Esophagus squamous epithelium (tissue), 5 donors: Measurements from ENCODE around the gene DSCAML1. TPM values are rescaled to one million over a fixed set of nuclear protein-coding genes. Genes with fewer than 3 reads are reported as not detected.

ENCODE experiments used
- DNase-seq: peaks from one replicate; lab custom pipeline; 2025; lab: John Stamatoyannopoulos, UW
- H3K27ac ChIP-seq, 4 donors: fragments of 200-600 bp; sonication (generic); one replicate each; pipeline ENCODE4 v1.5.1; 2016 to 2019; ENCODE audit warnings: mild to moderate bottlenecking in 1 of 4
- H3K27me3 ChIP-seq, 4 donors: fragments of 200-600 bp; sonication (generic); 1 replicate in 3 of 4; 2 replicates in 1 of 4; pipeline versions ENCODE4 v1.5.1 to v1.6.0; 2017 to 2021; ENCODE audit warnings: antibody characterized with exemption in 1 of 4
- H3K36me3 ChIP-seq, 3 donors: fragments of 200-600 bp; sonication (generic); one replicate each; pipeline ENCODE4 v1.5.1; 2016 to 2019
- H3K4me1 ChIP-seq, 3 donors: fragments of 200-600 bp; sonication (generic); one replicate each; pipeline ENCODE4 v1.5.1; 2017 to 2019
- H3K4me3 ChIP-seq, 4 donors: fragments of 200-600 bp; sonication (generic); 1 replicate in 3 of 4; 2 replicates in 1 of 4; pipeline ENCODE4 v1.5.1; 2016 to 2019; ENCODE audit warnings: mild to moderate bottlenecking in 2 of 4, moderate library complexity in 1 of 4
- H3K9me3 ChIP-seq, 3 donors: fragments of 200-600 bp; sonication (generic); one replicate each; pipeline ENCODE4 v1.5.1; 2016 to 2019
- POLR2A ChIP-seq, 4 donors: fragments of 450-650 bp; IDR thresholded peaks; one replicate each; pipeline ENCODE4 v1.6.1; 2017; ENCODE audit warnings: antibody characterized with exemption in 4 of 4, mild to moderate bottlenecking in 4 of 4, moderate library complexity in 3 of 4
- WGBS, 2 donors: methylation state at CpG; one replicate each; pipeline ENCODE4 v1.1.5; 2018; 5-methylcytosine and 5-hydroxymethylcytosine counted together
- intact Hi-C: fragments of 100-400 bp; cut with DNase I; formaldehyde crosslinking; loops from one replicate; pipeline ENCODE4 v1.15.0; 2022
- total RNA-seq, 4 donors: library from RNA; depleted of rRNA; stranded (reverse); fragments of >200 nt; gene quantifications; one replicate each; pipeline ENCODE4 v1.1.0, GENCODE V29; 2016
- TF ChIP-seq, protein P1 (sequence below), 6 experiments: fragments of 450-650 bp in 4 of 6; fragments of 200-600 bp in 2 of 6; sonication (generic) in 2 of 6; IDR thresholded peaks; one replicate each; pipeline ENCODE4 v1.5.1; 2016 to 2019; ENCODE audit warnings: antibody characterized with exemption in 6 of 6, mild to moderate bottlenecking in 4 of 6, moderate library complexity in 4 of 6
- donor health status: DM: yes; HTN: yes; CAD: no.

DSCAML1 gene
- total RNA-seq, 4 donors from 2014 or later: 0.04 to 0.19 TPM; not detected in 2

DNA sequence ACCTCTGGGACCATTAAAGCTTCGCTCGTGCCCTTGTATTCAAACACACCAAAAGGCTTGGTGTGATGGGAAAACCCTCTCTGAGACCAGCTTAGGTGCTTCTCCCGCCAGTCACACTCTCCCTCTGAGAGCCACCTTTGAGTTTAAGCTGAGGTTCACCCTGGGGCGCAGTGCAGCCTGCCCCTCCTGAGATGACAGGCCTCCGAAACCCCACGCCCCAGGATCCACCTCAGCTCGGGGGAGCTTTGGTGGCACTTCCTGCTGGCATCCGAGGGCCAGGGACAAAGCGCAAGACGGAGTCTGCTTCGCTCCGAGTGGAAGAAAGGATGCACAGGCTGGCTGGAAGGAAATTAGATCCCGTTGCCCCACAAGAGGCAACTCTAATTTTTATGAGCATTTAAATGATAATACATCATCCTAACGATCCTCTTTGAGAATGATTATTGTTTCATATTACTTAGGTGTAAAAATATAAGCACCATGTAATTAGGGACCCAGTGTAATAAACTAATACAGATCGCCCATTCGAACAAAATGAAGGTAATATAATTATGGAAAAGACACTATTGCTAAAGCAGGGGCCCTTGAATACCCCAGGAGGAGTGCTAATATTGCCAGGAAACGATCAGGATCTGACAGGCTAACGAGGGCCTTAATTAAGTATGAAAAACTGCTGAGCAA lies 334.7 kb downstream of the DSCAML1 start:
- TF ChIP-seq, protein P1, sequence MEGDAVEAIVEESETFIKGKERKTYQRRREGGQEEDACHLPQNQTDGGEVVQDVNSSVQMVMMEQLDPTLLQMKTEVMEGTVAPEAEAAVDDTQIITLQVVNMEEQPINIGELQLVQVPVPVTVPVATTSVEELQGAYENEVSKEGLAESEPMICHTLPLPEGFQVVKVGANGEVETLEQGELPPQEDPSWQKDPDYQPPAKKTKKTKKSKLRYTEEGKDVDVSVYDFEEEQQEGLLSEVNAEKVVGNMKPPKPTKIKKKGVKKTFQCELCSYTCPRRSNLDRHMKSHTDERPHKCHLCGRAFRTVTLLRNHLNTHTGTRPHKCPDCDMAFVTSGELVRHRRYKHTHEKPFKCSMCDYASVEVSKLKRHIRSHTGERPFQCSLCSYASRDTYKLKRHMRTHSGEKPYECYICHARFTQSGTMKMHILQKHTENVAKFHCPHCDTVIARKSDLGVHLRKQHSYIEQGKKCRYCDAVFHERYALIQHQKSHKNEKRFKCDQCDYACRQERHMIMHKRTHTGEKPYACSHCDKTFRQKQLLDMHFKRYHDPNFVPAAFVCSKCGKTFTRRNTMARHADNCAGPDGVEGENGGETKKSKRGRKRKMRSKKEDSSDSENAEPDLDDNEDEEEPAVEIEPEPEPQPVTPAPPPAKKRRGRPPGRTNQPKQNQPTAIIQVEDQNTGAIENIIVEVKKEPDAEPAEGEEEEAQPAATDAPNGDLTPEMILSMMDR (IDR thresholded peaks at IDR 0.05): no peak
- TF ChIP-seq POLR2A (IDR thresholded peaks at IDR 0.05): no peak
- 79 to 83% methylated on average over 12 of the region's 18 CpGs for WGBS, 2 donors
- H3K4me3 ChIP-seq: no peak overlapping the region
- no peak overlapping the region for H3K27ac ChIP-seq
- no peak for DNase-seq
- H3K27me3 ChIP-seq: peaks cover 0 to 8% (median 0%) of the 10 kb centered on the region in 4 donors
- no peaks in the 10 kb centered on the region for H3K36me3 ChIP-seq
- no peaks in the 10 kb centered on the region for H3K9me3 ChIP-seq
- intact Hi-C loops: no loop called here
- H3K4me1 ChIP-seq: no peaks in the 10 kb centered on the region

DNA sequence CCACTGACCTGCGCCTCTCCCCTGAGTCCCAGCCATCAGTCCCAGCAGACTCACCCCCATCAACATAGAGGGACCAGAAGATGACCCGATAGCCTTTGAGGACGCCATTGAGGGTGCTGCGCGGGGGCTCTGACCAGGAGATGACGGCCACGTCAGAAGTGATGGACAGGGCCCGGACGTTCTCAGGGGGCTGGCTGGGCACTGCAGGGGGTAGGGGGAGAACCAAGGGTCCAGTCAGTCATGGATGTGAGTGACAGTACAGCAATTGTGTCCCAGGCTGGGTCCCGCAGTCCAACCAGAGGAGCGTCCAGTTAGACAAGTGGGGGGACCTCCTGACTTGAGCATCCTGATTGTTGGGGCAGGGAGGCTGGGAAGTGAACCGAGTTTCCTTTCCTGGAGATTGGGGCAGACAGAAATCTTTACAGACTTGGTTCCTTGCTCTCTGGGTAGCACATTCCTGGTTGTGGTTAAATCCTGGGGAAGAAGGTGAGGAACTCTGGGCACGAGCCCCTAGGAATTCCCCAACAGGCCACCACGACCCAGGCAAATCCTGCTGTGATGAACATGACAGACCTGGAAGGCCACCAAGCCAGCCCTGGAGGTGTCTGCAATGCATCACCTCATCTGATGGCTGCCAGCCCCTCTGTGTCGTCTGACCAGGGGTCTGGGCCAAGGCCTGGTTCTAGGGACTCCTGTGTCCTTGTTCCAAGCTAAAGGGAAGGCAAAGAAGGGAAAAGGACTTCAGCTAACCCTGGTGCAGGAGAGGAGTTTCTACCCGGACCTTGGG lies 335.4 kb downstream of the DSCAML1 start:
- 50 to 86% methylated on average over 1 to 12 of the region's 16 CpGs for WGBS, 2 donors
- no peaks in the 10 kb centered on the region for H3K4me1 ChIP-seq
- no peak for TF ChIP-seq POLR2A (IDR thresholded peaks at IDR 0.05)
- TF ChIP-seq, protein P1 (IDR thresholded peaks at IDR 0.05): no peak
- no peak overlapping the region for H3K27ac ChIP-seq
- intact Hi-C loops: no loop called here
- no peak for DNase-seq
- H3K4me3 ChIP-seq: no peak overlapping the region
- no peaks in the 10 kb centered on the region for H3K9me3 ChIP-seq
- no peaks in the 10 kb centered on the region for H3K36me3 ChIP-seq
- H3K27me3 ChIP-seq: peaks cover 0 to 8% (median 0%) of the 10 kb centered on the region in 4 donors

DNA sequence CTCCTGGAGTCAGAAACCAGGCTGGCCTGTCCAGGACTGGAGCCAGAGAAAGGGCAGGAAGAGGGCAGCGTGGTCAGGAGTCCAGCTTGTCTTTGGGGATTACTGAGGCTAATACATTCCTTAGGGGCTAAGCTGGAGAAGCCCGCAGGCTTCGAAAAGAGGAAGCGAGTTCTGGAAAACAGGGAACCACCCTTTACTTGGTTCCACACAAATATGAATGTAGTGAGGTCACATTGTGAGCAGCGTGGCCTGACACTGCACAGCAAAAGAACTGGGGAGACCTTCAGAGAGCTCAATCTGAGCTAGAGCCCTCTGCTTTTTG lies 337.1 kb downstream of the DSCAML1 start:
- no peaks in the 10 kb centered on the region for H3K36me3 ChIP-seq
- no peaks in the 10 kb centered on the region for H3K9me3 ChIP-seq
- no peak overlapping the region for H3K27ac ChIP-seq
- no peaks in the 10 kb centered on the region for H3K4me1 ChIP-seq
- 69 to 86% methylated on average over 4 to 5 of the region's 5 CpGs for WGBS, 2 donors
- H3K27me3 ChIP-seq: peaks cover 0 to 8% (median 0%) of the 10 kb centered on the region in 4 donors
- H3K4me3 ChIP-seq: no peak overlapping the region
- intact Hi-C loops: no loop called here
- DNase-seq: no peak
- no peak for TF ChIP-seq POLR2A (IDR thresholded peaks at IDR 0.05)
- TF ChIP-seq, protein P1 (IDR thresholded peaks at IDR 0.05): no peak

DNA sequence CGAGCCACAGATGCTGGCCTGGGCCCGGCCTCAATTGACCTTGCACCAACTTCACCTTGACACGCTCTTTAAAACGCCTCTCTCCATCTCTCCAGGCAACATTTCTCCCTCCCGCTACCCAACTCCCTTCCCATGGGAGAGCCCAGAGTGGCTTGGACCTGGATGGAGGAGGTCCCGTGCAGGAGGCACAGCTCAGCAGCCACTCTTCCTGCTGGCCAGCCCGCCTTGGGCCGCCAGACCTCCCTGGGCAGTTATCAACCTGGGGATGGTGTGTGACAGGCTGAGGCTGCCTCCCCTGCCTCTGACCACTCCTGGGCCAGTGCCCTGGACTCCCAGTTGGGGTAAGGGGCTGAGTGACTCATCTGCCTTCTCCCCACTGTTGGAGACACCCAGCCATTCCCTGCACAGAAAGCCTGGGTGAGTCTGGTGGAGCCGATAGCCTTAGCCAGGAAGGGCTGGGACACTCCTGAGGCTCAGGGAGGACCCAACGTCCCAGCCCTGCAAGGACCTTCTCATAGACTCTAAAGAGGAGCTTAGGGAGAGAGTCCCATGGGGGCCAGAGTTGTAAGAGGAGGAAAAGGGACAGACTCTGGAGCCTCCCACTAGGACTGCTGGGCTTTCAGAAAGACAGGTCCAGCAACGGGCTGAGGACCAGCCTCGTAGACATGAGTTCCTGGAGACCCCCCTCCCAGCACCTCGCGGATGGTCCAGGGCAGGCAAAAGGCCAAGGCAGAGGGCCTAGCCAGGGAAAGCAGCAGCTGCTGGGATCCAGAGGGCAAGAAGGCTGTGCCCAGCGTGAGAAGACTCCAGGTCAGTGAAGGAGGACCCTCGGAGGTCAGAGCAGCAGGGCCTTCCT lies 337.7 kb downstream of the DSCAML1 start:
- no peak overlapping the region for H3K4me3 ChIP-seq
- H3K27ac ChIP-seq: no peak overlapping the region
- no peaks in the 10 kb centered on the region for H3K9me3 ChIP-seq
- DNase-seq: no peak
- no peaks in the 10 kb centered on the region for H3K36me3 ChIP-seq
- H3K4me1 ChIP-seq: no peaks in the 10 kb centered on the region
- H3K27me3 ChIP-seq: peaks cover 0 to 5% (median 0%) of the 10 kb centered on the region in 4 donors
- 66 to 73% methylated on average over 5 to 8 of the region's 16 CpGs for WGBS, 2 donors
- no peak for TF ChIP-seq POLR2A (IDR thresholded peaks at IDR 0.05)
- TF ChIP-seq, protein P1 (IDR thresholded peaks at IDR 0.05): no peak
- intact Hi-C loops: no loop called here
